NCI-H774 (cell line): ENCODE data around the gene ZNF830.
A peak's percentile ranks its signal among the peaks of the same experiment; 100 is the strongest.
"Not testable (repeated sequence)": the region's sequence is repeated elsewhere in the genome, so short reads cannot be mapped to it uniquely, and the experiment has no call there.

Experiments used
- DNase-seq: peaks from one replicate; lab custom pipeline; 2025; lab: John Stamatoyannopoulos, UW

ZNF830 gene

GRCh38 chr17:34961093-34961911, at the start of gene ZNF830, which contains the start of gene CCT6B:
TSS of gene ZNF830 (plus strand) at chr17:34961540. CDS start at chr17:34961567, 27 bp downstream.
TSS of gene CCT6B (minus strand) at chr17:34961460. CDS start at chr17:34961393, 67 bp downstream.
- peak; percentile 97 for DNase-seq

DNA sequence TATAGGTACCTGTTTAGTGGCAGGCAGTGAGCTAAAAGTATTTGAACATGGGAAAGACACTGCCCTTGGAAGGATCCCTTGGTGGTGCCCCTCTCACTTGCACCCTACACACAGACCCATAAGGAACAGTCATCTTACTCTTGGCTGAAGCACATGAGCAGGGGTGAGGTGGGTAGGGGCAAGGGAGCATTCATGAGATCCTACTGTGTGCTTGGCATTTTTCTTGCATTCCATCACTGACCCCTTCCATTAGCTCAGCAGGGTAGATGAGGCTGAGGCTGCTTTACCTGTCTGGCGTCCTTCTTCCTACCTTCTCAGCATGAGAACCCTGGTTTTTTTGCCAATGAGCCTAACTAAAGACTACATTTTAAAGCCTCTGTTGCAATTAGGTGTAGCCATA, 48.3 kb upstream of the ZNF830 start:
- DNase-seq = no peak

DNA sequence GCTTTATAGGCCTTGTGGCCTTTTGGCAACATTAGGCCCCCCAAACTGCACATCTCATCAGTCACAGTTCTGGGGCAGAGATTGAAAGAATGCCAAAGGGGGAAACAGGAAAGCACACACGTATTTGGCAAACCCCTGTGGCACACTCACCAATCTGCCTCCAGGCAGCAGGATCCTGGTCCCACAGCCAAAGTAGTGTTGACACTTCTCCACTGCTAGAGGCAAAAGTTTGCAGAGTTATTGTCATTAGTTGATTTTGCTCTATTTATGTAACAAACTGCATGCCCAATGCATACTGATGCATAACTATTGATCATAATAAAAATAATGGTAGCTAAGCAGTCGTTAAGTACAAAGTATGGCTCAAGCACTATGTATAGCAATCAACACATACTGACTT, 45.2 kb upstream of the ZNF830 start:
- no peak for DNase-seq

GRCh38 chr17:34917381-34917780, 44.0 kb upstream of the ZNF830 start:
- DNase-seq = no peak

DNA sequence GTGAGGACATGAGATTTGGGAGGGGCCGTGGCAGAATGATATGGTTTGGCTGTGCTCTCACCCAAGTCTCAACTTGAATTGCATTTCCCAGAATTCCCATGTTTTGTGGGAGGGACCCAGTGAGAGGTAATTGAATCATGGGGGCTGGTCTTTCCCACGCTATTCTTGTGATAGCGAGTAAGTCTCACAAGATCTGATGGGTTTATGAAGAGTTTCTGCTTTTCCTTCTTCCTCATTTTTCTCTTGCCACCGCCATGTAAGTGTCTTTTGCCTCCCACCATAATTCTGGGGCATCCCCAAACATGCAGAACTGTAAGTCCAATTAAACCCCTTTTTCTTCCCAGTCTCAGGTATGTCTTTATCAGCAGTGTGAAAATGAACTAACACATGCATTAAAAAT, 40.7 kb upstream of the ZNF830 start:
- no peak for DNase-seq

- DNase-seq = no peak
Measured at GRCh38 chr17:34926661-34927060, 34.7 kb upstream of the ZNF830 start.

DNA sequence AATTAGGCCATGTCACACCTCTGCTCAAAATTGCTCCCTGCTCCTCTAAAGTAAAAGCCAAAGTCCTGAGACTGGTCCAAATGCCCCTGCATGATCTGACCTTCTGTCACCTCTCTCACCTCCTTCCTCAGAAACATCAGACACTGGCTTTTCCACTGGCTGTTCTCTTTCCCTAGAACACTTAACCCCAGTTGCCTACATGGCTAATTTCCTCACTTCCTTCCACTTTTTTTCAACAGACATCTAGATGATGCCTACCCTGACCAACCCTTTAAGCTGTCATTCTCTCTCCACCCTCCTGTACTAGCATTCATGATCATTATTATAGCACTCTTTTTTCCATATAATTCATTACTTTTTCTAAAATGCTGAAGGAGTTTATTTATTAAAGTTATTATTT, 31.1 kb upstream of the ZNF830 start:
- no peak for DNase-seq

GRCh38 chr17:34950780-34951179, 10.6 kb upstream of the ZNF830 start:
- DNase-seq = not testable (repeated sequence)

DNA sequence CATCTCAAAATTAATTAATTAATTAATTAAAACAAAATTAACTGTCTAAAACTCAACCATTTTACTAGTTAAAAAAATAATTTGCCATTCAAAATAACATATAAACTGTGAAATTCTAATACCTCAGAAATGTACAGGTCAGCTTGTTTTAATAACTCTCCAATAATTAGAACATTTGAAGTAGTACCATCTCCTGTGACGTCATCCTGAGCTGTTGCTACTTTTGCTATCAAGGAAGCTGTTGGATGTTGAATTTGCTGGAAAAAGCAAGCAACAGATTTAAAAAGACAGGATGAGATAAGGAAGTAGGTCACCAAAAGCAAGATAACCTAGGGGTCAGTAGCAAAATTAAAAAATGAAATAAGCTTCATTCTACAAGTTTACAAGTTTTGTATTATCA, 2.9 kb upstream of the ZNF830 start:
- no peak for DNase-seq

DNA sequence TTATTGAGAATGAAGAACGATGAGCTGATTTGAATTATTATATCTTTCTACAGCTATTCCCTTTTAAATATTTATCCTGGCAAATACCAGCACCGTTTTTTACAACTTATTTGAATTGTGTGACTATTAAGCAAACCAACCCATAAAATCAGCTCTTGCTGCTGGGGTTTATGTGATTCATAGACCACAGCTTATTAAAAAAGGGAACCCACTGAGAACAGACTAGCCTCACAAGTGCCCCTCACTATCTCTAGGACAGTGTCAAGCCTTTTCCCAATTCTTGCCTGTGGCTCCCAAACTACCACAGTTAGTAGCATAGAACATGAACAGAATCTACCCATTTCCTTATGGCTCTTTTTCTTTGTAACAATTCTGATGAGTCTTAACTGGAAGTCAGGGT, 12.8 kb downstream of the ZNF830 start:
- DNase-seq = no peak

DNA sequence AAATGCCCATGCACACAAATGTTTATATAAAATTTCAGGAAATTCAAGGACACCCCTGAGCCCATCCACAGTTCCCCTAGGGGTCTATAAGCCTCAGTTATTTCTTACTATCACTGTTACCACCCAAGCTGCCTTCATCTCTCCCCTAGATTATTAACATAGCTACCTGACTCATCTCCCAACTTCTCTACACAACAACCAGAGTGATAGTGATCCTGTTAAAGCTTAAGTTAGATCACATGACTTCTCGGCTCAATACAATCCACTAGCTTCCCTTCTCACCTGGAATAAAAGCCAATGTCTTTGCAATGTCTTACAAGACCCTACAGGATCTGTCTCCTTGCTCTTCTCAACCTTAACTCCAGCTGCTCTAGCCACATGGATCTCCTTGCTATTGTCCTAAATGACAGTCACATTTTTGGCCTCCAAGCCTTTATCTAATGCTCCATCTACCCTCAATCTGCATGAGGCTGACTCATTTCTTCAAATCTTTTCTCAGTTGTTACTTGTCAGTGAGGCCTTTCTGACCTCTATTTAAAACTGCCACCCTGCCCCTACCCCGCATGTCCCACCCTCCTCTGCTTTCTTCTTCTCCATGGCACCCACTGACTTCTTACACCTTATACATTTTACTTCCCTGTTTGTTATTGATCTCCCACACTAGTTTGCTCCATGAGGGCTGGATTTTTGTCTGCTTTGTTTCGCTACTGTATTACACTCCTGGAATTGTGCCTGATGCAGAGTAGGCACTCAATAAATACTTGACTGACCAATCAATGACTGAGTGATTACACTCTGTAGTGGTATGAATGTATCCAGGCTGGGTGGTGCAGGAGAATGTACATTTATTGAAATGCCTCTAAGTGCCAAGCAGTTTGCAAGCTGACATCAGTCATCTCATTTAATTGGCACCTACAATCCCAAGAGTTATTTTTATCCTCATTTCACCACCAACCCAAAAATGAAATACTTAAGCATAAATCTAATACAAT, 13.8 kb downstream of the ZNF830 start:
- no peak for DNase-seq

- DNase-seq = no peak
Measured at GRCh38 chr17:34979153-34979552, 17.8 kb downstream of the ZNF830 start.

- peak; percentile 8 for DNase-seq
Measured at GRCh38 chr17:34979650-34980352, 18.5 kb downstream of the ZNF830 start.

GRCh38 chr17:34980353-34980680, 19.0 kb downstream of the ZNF830 start, which contains the start of gene LIG3:
TSS of gene LIG3 (plus strand) at chr17:34980512. CDS start at chr17:34983006, 2,494 bp downstream.
- DNase-seq = peak; percentile 96

DNA sequence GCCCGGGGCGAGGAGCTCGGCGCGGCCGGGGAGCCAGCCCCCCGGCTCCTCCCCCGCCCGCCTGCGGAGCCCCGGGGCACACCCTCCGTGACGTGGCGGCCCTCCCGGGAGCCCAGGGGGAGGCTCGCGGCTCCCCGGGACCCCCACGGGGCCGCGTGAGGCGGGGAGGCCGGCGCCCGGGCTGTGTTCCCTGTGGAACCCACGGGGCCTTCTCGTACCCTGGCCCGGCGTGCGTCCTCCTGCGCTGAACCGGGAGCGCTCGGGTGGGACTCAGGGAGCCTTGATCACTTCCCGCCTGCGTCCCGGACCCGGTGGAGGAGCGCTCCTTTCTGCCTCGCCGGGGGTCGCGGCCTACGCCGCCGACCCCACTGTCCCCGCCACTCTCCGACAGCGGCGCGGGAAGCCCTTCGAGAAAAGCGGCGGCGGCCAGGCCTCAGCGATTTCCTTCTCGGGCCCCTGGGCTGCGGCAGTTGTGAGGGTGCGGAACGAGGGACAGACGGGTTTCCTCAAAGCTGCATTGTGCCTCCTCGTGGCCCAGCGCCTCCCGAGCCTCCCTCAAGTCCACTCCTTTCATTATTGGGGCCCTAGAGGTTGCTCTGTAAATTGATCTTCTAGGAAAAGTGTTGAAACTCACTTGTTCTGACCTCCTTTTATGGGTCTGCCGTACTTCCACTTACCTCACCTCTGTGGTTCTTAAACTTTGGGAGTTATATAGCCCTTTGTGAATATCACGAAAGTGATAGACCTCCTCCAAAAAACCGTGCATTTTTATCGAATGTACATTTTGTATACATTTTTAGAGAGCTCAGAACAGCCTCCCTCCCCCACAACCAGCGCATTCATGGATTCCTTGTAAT, 19.6 kb downstream of the ZNF830 start:
- DNase-seq = peak; percentile 81

DNA sequence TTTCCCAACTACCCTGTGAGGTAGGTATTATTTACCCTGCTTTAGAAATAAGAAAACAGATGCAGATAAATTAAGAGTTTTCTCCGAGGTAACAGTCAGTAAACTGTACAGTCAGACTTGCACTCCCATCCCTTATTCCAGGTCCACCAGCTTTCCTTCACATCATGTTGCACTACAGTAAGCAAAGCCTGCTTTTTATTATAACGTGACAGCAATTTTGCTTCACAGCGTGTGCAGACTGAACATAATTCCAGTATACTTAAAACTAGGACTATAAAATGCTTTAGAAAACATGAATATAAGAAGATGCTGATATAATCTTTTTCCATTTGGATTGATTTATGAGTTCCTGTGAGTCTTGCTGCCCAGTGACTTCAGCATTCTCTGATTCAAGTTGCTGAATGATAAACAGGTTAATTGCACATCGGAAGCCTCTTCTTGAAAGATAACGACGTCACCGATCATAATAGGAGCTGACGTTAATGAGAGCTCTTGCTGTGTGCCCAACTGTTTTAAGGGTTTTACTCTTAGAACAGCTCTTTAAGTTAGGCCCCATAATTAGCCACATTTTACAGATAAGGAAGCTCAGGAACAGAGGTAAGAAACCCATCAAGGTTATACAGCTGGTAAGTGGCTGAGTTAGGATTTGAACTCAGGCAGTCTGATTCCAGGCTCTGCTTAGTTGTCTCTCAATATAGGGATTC, 20.4 kb downstream of the ZNF830 start:
- DNase-seq = no peak

GRCh38 chr17:34987232-34987631, 25.9 kb downstream of the ZNF830 start:
- DNase-seq = no peak

DNA sequence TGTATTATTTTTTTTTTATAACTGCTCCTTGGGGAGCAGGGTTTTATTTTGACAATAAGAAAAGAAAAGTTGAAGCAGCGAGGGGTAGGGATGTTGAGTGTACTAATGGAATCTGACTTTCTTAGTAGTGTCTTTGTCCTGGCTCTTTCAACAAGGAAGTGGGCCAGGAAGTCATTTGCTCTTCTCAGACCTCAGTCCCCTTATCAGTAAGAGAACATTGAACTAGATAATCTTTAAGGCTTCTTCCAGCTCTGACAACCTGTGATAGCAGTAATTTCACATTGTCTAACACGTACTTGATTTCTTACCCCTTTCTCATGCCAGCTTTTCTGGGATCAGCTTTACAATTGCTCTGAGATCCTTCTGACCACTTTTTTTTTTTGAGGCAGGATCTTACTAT, 27.3 kb downstream of the ZNF830 start:
- no peak for DNase-seq

DNA sequence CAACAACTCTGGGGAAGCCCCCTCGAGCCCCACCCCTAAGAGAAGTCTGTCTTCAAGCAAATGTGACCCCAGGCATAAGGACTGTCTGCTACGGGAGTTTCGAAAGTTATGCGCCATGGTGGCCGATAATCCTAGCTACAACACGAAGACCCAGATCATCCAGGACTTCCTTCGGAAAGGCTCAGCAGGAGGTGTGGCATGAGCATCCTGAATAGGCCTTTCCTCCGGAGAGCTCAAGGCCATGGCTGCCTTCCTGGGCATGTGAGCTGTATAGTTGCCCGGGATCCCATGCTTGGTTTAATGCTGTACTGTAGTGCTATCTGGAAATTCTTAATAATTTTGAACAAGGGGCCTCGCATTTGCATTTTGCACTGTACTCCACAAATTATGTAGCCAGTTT, 28.1 kb downstream of the ZNF830 start:
- DNase-seq = no peak

DNA sequence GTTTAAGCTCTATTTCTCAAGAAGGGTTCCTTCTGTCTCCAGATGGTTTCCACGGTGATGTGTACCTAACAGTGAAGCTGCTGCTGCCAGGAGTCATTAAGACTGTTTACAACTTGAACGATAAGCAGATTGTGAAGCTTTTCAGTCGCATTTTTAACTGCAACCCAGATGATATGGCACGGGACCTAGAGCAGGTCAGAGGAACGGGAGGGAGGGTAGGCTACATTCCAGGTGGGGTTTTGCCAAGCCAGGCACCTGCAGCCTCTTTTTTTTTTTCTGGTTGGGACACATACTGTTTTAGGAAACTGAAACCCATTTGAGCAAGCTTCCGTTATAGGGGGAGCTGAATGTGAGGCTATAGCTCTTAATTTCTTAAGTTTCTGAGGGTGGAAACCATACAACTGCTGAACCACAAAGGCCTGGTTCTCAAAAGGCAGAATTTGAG, 29.6 kb downstream of the ZNF830 start:
- no peak for DNase-seq
